Fibroblast of skin of scalp (primary cell): Measurements from ENCODE around the gene CD79A.
"Not testable (repeated sequence)": the region's sequence is repeated elsewhere in the genome, so short reads cannot be mapped to it uniquely, and the experiment has no call there.

Experiments used
- DNase-seq: peaks from one replicate; pipeline ENCODE4 v3.0.0-alpha.2; 2013

The CD79A gene

DNA sequence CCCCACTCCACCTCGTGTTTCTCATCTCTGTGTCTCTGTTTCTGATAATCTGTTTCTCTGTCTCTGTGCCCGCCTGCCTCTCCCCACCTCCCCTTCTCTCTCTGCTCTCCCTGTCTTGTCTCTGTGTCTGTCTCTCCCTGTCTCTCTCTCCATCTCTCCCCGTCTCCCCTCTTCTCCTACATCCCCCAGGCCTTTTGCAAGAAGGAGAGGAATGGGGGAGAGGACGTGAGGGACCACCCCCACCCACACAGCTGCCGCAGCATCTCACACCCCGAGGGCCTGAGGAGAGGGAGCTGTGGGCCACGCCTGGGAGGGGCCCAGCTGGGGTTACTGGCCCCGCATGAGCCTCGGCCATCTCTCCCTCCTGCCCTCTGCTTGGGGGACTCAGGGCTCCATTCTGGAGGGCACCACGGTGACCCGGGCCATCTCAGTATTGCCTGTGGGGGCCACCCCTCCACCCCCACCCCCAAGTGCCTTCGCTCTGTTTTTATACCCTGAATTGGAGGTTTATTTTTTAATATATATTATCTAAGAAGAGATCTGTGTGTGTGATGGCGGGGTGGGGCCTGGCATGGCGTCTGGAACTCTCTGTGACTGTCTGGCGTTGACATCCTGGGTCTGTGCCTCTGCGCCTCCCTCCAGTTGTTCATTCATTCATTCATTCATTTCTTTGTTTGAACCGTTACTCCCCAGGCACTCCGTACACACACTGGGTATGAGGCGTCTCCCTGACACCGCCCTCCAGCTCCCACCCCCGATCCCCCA lies 30.0 kb downstream of the CD79A start:
- no peak for DNase-seq

DNA sequence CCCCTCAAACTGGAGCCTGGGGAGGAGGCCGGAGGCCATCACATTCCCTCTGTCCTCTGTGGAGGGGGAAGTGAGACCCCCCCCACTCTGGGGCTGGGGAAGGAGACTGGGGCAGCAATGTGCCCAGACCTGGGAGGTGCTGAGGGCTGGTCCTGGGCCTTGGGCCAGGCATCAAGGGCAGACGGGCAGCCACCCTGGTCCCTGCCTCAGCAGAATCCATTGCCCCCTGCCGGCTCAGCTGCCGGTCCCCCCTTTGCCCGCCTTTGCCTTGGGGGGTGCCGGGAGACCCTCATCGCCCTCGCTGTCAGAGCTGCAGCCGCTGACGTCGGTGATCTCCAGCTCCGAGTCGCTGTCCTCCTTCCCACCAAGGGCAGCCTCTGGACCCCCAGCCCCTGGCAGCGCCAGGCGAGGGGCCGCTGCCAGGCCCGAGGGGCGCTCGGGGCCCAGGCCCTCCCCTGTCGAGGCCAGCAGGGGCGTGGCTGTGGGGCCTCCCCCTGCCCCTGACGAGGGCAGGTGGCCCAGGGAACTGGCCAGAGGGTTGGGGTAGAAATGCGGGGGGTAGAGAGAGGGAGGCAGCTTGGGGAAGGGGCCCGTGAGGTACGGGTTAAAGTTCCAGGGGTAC lies 31.0 kb downstream of the CD79A start:
- no peak for DNase-seq

DNA sequence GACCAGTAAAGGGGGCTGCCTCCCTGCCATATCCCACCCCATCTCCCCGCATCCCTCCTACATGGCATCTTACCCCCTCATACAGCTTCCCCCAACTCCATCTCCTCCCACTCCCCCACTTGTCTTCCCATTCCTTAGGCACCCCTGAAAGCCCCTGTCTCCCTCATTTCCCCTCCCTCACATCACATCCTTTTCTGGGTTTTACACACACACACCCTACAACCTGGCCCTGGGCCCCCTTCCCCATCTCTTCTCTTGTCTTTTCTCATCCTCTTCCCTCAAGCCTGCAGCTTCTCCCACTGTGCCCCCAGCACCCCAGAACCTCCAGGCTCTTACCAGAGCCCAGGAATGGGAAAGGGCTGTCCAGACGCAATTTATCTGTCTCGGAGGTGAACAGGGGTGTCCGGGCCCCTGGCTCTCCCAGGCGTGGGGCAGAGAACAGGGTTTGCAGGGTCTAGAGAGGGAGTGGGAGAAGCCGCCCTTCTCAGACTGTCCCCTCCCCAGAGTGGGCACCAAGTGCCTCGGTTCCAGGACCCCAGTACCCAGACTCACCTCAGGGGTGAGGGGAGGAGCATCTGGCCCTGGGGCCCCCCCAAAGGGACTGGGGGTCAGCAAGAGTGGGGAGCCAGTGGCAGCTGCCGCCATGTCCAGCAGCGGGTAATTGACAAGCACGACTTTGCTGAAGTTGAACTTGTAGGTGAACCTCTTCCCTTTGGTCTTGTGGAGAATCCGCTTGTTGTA lies 31.8 kb downstream of the CD79A start:
- DNase-seq = no peak

DNA sequence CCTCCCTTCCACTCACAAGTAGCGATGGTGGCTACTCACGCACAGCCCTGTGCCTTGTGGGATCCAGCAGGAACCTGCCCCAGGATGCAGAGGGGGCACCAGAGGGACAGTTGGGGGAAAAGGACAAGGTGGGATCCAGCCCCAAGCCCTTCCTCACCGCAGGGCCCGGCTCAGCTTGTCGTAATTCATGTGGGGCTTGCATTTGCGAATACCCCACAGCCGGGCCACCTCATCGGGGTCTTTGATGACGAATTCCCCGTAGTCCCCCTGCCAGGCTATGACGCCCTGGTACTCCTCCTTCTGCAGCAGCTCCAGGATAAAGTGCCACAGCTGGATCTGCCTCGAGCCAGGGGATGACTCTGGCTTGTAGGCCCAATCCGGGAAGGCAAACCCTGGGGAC lies 32.6 kb downstream of the CD79A start:
- DNase-seq = no peak

DNA sequence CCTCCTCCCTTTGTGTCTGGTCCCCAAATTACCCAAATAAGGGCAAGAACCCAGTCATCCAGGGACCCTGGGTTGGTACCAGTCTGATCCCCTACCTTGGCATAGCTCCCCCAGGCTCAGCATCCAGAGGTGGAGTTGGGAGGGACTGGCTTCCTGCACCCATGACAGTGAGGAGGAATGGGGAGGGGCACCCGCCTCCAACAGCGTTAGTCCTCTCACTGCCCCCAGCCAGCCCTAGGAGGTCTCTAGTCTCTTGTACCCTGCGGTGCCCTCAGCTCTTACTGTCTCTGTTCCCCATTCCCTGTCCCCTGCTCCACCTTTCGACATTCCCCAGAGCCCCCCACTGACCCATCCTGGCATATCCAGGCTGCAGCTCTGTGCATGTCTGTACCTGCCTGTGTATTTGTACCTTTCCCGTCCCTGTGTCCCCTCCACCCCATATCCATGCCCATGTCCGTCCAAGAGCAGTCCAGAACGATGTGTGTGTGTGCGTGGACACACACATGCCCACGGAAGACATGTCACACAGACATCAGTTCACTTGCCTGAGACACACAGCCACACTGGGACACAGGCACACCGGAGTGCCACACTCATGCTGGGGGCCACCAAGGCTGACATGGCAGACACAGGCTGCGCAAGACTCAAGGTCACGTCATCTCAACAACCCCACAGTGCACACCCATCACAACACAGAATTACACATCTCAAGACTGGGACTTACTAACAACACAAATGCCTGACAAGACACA lies 33.3 kb downstream of the CD79A start:
- no peak for DNase-seq

DNA sequence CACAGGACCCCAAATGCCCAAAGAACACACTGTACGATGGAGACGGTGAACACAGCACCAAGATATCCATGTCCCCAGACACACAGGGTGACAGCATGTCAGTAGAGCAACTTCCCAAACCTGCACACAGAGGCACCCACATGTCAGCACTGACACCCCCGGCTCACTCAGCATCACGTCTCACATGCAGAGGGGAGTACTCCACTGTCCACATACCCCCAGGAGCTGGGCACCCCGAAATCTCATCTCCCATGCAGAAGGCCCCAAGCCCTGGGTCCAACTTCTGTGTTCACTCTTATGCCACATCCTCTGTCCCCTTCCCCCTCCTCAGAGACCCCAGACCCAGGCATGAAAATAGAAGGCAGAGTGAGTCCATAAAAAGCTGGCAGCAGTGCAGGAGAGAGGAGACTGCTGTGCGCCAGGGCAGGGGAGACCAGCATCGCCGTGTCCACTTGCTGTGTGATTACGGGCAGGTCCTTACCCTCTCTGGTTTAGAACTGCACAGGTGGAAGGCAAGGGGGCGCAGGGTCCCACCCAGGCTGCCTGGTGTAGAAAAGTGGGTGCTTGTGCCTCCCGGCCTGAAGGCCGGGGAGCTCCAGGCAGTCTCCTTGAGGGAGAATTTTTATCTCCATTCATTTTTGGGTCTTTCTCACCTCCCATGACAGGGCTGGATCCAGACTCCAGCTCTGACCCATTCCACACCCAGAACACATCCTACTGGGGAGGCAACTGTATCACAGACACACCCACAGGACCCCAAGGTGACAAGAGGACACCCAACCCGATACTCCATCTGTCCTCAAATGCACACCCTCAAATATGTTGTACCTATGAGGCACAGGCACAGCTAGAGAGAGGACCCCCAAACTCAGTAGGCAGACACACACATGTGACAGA lies 34.2 kb downstream of the CD79A start:
- no peak for DNase-seq

DNA sequence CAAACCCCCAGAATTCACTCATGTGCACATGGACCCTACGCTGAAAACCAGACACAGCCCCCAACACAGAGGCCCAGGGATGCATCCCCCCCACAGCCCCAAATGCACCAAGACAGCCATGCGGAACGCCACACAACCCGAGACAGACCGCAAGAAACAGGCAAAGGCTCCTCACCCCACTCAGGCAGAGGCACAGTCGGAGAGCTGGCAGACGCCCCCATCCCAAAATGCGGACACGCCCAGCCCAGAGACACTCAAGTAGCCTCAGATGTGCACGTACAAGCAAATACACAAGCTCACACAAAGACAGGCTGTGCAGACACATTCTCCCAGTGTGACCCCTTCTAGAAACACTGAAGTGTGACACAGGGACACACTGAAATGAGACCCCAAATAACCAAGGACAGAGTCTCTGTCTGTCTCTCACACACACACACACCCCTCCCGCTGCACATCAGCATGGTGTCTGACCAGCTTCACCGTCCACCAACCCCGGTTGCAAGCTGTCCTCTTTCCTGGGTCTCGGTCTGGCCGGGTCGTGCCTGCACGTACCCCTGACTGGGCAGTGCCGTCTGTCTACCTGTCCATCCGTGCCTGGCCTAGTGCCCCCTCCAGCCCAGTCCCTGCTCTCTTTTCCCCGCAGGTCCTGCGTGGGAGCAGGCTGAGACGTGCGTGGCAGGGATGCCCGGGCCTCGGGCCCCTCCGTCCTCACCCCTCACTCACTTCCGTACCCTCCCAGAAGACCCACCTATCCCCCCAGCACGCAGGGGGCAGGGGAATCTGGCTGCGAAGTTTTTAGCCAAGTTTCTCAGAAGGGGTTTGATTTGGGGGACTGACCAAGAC lies 35.0 kb downstream of the CD79A start:
- DNase-seq = no peak

DNA sequence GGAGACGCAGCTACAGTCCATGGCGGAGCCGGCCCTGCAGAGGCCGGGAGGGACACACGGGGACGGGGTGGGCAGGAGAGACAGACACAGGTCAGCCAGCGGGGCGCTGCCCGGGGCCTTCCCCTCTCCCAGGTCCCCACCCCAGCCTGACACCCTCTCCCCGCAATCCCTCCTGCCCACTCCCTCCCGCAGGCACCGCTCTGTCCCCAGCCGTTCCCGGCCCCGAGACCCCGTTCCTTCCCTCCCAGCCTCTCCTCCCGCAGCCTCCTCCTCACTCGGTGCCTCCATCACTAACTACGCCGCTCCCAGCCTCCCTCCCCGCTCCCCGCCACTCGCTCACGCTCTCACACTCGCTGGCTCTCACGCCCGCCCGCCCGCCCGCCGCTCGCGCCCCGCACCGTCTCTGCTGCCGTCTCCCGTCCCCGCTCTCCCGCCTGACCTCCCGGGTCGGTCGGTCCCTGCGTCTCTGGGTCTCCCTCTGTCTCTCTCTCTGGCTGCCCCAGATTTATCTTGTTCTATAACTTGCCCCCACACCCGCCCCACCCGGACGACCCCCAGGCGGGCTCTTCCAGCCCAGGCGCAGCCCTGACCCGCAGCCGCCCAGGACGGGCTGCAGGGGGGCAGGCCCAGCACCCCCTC lies 35.9 kb downstream of the CD79A start:
- DNase-seq = no peak

DNA sequence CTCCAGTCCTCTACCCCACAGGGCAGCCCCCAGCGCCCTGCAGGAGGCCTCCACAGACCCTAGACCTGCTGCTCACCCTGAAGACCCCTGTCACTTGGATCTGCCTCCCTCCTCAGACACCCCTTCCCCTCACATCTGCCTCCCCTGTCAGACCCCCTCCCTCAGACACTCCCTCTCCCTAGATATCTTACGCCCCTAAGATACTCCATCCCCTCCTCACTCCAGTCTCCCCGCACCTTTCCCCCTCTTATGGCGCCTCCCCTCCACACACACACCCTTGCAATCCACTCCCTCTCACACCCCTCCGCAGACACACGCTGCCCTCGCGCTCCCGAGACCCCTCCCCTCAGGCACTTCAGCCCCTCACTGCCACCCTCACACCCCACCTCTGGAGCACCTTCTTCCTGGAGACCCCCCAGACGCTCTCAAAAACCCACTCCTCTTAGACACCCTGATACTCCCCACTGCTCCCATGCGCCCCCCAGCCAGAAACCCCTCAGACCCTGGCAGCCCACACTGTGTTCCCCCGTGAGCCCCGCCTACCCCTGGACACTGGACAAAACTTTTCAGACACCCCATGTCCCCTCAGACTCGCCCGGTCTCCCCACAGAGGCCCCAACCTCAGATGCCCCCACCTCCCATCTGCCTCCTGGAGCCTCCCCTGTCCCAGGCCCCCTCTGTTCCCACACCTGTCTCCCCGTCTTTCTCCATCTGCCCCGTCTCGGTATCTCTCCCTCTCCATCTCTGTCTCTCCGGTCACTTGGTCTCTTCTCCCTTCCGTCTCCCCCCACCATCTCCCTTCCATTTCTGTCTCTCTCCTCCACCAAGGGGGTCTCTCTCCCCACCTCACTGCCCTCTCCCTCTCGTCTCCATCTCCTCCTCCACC lies 36.7 kb downstream of the CD79A start:
- no peak for DNase-seq

DNA sequence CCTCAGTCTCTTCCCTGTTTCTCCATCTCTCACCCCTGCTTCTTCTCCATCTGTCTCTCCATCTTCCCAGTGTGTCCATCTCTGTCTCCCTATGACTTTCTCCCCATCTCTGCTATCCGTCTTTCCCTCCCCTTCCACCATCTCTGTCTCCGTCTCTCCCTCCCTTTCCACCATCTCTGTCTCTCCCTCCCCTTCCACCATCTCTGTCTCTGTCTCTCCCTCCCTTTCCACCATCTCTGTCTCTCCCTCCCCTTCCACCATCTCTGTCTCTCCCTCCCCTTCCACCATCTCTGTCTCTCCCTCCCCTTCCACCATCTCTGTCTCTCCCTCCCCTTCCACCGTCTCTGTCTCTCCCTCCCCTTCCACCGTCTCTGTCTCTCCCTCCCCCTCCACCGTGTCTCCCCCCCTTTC lies 37.4 kb downstream of the CD79A start:
- DNase-seq = not testable (repeated sequence)

DNA sequence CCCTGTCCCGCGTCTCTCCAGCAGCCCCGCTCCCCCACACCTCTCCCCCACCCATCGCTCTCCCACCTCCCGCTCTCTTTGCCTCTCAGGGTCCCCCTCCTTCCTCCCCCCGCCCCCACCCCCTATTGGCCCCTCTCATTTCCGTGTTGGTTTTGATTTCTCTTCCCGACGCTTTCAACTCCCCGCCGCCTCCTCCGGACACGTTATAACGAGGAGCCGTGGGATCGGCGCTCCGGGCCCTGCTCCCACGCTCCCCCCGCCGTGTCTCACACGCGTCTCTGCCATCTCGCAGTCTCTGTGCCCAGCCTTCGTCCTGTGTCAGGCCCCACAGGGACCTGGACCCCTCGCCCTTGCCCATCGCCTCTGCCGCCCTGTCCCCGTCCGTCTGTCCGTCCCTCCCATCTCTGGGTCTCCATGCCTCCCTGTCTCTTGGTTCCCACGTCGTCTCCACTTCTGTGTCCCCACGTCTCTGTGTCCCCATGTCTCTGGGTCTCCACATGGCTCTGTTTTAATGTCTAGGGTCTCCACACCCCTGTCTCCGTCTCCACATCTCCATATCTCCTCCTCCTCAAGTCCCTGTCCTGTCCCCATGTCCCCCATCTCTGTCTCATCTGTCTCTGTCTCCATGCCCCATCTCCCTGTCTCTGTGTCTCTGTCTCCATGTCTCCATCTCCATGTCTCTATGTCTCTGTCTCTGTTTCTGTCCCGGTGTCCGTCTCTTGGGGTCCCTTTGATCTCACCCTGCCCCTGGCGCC lies 38.1 kb downstream of the CD79A start:
- DNase-seq = no peak

DNA sequence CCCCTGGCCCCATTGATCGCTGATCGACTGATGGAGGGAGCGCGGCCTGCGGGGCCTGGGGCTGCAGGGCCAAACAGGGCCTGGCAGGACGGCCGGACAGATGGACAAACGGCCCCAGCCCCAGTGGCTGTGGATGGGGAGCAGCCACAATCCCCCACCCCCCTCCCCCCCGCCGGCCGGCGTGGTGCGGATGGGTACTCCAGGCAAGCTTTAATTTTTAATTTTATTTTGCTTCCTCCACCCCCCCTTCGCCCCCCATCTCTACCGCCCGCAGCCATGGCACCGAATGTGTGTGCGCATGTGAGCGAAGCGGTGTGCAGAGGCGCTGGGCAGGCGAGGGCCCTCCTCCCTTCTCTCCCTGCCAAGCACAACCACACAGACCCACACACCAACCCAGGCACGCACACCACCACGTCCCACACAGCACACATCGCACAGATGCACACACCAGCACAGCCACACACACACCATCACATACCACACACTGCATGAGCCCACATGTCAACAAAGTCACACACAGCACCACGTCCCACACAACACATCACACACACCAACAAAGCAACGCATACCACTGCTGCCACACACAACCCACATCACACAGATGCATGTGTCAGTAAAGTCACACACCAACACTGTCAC lies 38.8 kb downstream of the CD79A start:
- DNase-seq = no peak

DNA sequence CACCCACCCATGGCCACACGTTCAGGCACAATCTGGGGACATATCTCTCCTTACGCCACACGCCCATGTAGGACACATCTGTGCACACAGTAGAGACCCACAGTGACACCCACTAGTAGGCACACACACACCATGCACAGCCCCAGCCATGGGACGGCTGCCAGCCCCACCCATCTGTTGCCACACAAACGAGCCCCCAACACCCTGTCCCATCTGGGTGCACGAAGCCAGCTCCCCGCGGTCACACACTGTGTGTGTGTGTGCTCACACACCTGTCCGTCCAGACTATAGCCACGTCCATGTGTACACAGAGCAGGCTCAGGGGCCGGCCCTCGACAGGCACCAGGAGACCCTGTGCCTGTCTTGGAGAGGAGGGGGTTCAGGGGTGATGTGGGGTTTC lies 40.6 kb downstream of the CD79A start:
- DNase-seq = no peak

DNA sequence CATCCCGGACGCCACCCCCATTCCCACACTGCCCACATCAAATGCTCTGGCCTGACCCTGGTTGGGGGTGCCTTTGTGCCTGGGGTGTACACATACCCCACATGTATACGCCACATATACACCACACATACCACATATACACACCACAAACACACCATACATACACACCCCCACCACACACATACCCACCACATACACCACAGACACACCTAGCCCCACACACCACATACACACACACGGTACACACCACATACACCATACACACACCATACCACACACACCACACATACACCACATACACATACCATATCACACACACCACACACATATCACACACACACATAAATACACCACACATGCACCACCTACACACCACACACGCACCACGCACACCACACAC lies 41.0 kb downstream of the CD79A start:
- DNase-seq = no peak

DNA sequence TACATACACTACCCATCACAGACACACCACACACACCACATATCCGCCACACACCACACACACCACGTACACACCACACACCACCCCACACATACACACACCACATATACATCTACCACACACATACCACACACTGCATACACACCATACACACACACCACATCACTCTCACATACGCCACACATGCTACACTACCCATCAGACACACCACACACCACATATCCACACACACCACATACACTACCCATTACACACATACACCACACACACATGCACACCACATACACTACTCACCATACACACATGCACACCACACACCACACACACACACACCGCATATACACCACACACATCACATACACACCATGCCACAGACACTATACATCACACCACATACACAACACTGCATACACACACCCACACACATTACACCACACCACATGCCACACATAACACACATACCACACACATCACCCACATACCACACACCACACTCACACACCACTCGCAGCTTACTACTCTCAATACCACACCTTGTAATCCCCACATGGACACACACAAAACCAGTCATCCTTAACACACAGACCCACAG lies 41.7 kb downstream of the CD79A start:
- DNase-seq = peak; percentile 22

DNA sequence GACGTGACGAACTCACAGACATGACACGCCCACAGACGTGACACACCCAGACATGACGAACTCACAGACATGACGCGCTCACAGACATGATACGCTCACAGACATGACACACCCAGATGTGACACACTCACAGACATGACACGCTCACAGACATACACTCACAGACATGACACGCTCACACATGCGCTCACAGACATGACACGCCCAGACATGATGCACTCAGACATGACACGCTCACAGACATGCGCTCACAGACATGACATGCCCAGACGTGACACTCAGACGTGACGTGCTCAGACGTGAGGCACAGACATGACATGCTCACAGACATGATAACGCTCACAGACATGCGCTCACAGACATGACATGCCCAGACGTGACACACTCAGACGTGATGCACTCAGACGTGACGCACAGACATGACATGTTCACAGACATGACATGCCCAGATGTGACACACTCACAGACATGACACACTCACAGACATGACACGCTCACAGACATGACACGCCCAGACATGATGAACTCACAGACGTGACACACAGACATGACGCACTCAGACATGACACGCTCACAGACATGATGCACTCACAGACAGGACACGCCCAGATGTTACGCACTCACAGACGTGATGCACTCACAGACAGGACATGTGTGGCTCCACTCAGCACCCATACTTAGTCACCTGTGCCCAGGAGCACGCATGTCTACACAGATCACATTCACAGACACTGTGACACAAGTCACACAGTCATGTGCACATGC lies 43.1 kb downstream of the CD79A start:
- DNase-seq = no peak
